ENCODE data around the gene MAN1B1.

GRCh38 chr9:137140151-137141012 is 53.6 kb downstream of the MAN1B1 start:
- TF ChIP-seq REST (IDR thresholded peaks at IDR 0.05; ENCODE audit: low read depth) (peak; percentile 72), RAD21 (IDR thresholded peaks at IDR 0.05; ENCODE audit: low read depth) (no peak), EP300 (IDR thresholded peaks at IDR 0.05; ENCODE audit: borderline replicate concordance) (no peak), CREB1 (IDR thresholded peaks at IDR 0.05; ENCODE audit: low read depth) (no peak), USF1 (IDR thresholded peaks at IDR 0.05) (no peak), TEAD4 (IDR thresholded peaks at IDR 0.05) (no peak), MAX (IDR thresholded peaks at IDR 0.05) (no peak), YY1 (IDR thresholded peaks at IDR 0.05; ENCODE audit: low read depth) (no peak), EGR1 (IDR thresholded peaks at IDR 0.05) (no peak), FOXM1 (IDR thresholded peaks at IDR 0.05; ENCODE audit: borderline replicate concordance, low read depth) (no peak), TCF12 (IDR thresholded peaks at IDR 0.05; ENCODE audit: low read depth) (no peak)

Data from Ishikawa (cell line).